HS-27A (cell line): ENCODE measurements around the gene LETMD1.

ENCODE experiments used
- DNase-seq: peaks from one replicate; pipeline ENCODE4 v3.0.0-alpha.2; 2012; ENCODE audit warnings: low read depth, missing footprints

Gene LETMD1

GRCh38 chr12:51025836-51026638 lies 22.1 kb upstream of the LETMD1 start, which contains the start of gene SLC11A2:
Gene SLC11A2 (minus strand): TSS chr12:51026384. CDS start chr12:51010728, 15,656 bp downstream.
- DNase-seq, result peak; percentile 74

GRCh38 chr12:51027342-51027835 lies 20.7 kb upstream of the LETMD1 start:
- DNase-seq, result no peak

GRCh38 chr12:51028126-51028812 lies 19.9 kb upstream of the LETMD1 start:
- DNase-seq, result no peak

- no peak for DNase-seq
Observed at GRCh38 chr12:51028813-51029150, 19.3 kb upstream of the LETMD1 start.

- no peak for DNase-seq
Observed at GRCh38 chr12:51033048-51033447, 15.1 kb upstream of the LETMD1 start.

- no peak for DNase-seq
Observed at GRCh38 chr12:51033457-51034089, 14.6 kb upstream of the LETMD1 start.

GRCh38 chr12:51036279-51036678 lies 11.8 kb upstream of the LETMD1 start:
- DNase-seq, result no peak

- DNase-seq, result no peak
Observed at GRCh38 chr12:51048661-51049251, 629 bp downstream of the LETMD1 start.

- no peak for DNase-seq
Observed at GRCh38 chr12:51049525-51049924, 1.4 kb downstream of the LETMD1 start.

GRCh38 chr12:51051787-51052186 lies 3.7 kb downstream of the LETMD1 start:
- DNase-seq, result no peak

- no peak for DNase-seq
Observed at GRCh38 chr12:51055060-51055459, 6.9 kb downstream of the LETMD1 start.

- DNase-seq, result no peak
Observed at GRCh38 chr12:51056242-51056641, 8.1 kb downstream of the LETMD1 start.

GRCh38 chr12:51059086-51059485 lies 11.0 kb downstream of the LETMD1 start:
- DNase-seq, result no peak

- DNase-seq, result no peak
Observed at GRCh38 chr12:51062631-51063397, 14.7 kb downstream of the LETMD1 start.

- no peak for DNase-seq
Observed at GRCh38 chr12:51065530-51065929, 17.4 kb downstream of the LETMD1 start.

GRCh38 chr12:51067229-51067628 lies 19.1 kb downstream of the LETMD1 start:
- no peak for DNase-seq

- DNase-seq, result no peak
Observed at GRCh38 chr12:51067771-51068170, 19.6 kb downstream of the LETMD1 start.

GRCh38 chr12:51070004-51070403 lies 21.9 kb downstream of the LETMD1 start:
- no peak for DNase-seq

GRCh38 chr12:51071663-51072062 lies 23.5 kb downstream of the LETMD1 start:
- no peak for DNase-seq

GRCh38 chr12:51075390-51075789 lies 27.3 kb downstream of the LETMD1 start:
- DNase-seq, result no peak

GRCh38 chr12:51076236-51076930 lies 28.3 kb downstream of the LETMD1 start:
- no peak for DNase-seq
